Gastroesophageal sphincter (tissue), 4 donors: Measurements from ENCODE around the gene PTRH1. TPM values are rescaled to one million over a fixed set of nuclear protein-coding genes. Genes with fewer than 3 reads are reported as not detected.
A peak's percentile ranks its signal among the peaks of the same experiment; 100 is the strongest.

Experiments used
- ATAC-seq: fragments of 150-250 bp; one replicate; pipeline ENCODE4 v1.9.1; 2016; ENCODE audit warnings: mild to moderate bottlenecking, moderate library complexity
- H3K27ac ChIP-seq, 4 donors: fragments of 200-600 bp; sonication (generic) in 3 of 4; 1 replicate in 3 of 4; 2 replicates in 1 of 4; pipeline ENCODE4 v1.5.1; 2016 to 2019
- H3K27me3 ChIP-seq: fragments of 200-600 bp; sonication (generic); one replicate; pipeline ENCODE4 v1.5.1; 2019
- H3K36me3 ChIP-seq, 2 donors: fragments of 200-600 bp; sonication (generic); one replicate each; pipeline ENCODE4 v1.5.1; 2019; ENCODE audit warnings: control low read depth in 1 of 2
- H3K4me1 ChIP-seq, 3 donors: fragments of 200-600 bp; sonication (generic); 1 replicate in 2 of 3; 2 replicates in 1 of 3; pipeline ENCODE4 v1.5.1; 2016 to 2019; ENCODE audit warnings: control low read depth in 2 of 3
- H3K4me3 ChIP-seq, 2 donors: fragments of 200-600 bp; sonication (generic); one replicate each; pipeline ENCODE4 v1.5.1; 2019; ENCODE audit warnings: mild to moderate bottlenecking in 1 of 2, moderate library complexity in 1 of 2
- H3K9me3 ChIP-seq, 3 donors: fragments of 200-600 bp; sonication (generic); one replicate each; pipeline ENCODE4 v1.5.1; 2017 to 2019; ENCODE audit warnings: control low read depth in 2 of 3
- CTCF ChIP-seq, 4 experiments: fragments of 200-600 bp in 2 of 4; fragments of 450-650 bp in 2 of 4; sonication (generic) in 1 of 4; IDR thresholded peaks; one replicate each; pipeline ENCODE4 v1.5.1; 2017 to 2019; ENCODE audit warnings: antibody characterized with exemption in 4 of 4, mild to moderate bottlenecking in 2 of 4, moderate library complexity in 2 of 4
- EP300 ChIP-seq: sonication (generic); formaldehyde crosslinking; IDR thresholded peaks from one replicate; pipeline ENCODE4 v1.6.1; 2017; ENCODE audit warnings: antibody characterized with exemption, mild to moderate bottlenecking
- POLR2A ChIP-seq, 2 donors: fragments of 450-650 bp; IDR thresholded peaks; one replicate each; pipeline ENCODE4 v1.6.1; 2017; ENCODE audit warnings: antibody characterized with exemption in 2 of 2, mild to moderate bottlenecking in 2 of 2, moderate library complexity in 1 of 2
- POLR2AphosphoS5 ChIP-seq: sonication (generic); formaldehyde crosslinking; IDR thresholded peaks from one replicate; pipeline ENCODE4 v1.6.1; 2017; ENCODE audit warnings: antibody characterized with exemption
- WGBS, 2 donors: methylation state at CpG; one replicate each; pipeline ENCODE4 v1.1.5; 2018; ENCODE audit warnings: low coverage in 1 of 2; 5-methylcytosine and 5-hydroxymethylcytosine counted together
- total RNA-seq, 4 donors: library from RNA; depleted of rRNA; stranded (reverse); fragments of >200 nt; gene quantifications; one replicate each; pipeline ENCODE4 v1.1.0, GENCODE V29; 2016

PTRH1 gene
- total RNA-seq, 4 donors from 2014 or later = 8.7 to 19.3 (median 16.8) TPM

GRCh38 chr9:127664324-127664677, 51.2 kb downstream of the PTRH1 start:
- Histone ChIP-seq H3K4me3 (no peak overlapping the region), H3K9me3 (no peaks in the 10 kb centered on the region), H3K4me1 (no peaks in the 10 kb centered on the region), H3K27ac (peak overlapping the region in 2 of 4 donors; percentile 30 to 56), H3K36me3 (peaks cover 0 to 99% of the 10 kb centered on the region in 2 donors), H3K27me3 (no peaks in the 10 kb centered on the region)
- no peak for TF ChIP-seq CTCF (IDR thresholded peaks at IDR 0.05)
- TF ChIP-seq POLR2A (IDR thresholded peaks at IDR 0.05) = no peak
- TF ChIP-seq EP300 = no peak
- no peak for TF ChIP-seq POLR2AphosphoS5
- 80 to 100% methylated on average over 2 to 6 of the region's 7 CpGs for WGBS, 2 donors
- ATAC-seq = peak; percentile 10

Other genes with a start within 250 kb of the PTRH1 start
- 10 to 100 TPM; 25.7 to 47.0 (median 33.1) TPM for gene STXBP1, start 103.4 kb downstream of the PTRH1 start, total RNA-seq
- gene CFAP157, start 8.7 kb downstream of the PTRH1 start, total RNA-seq = under 1 TPM in 1 of 4 donors, not detected in 3; 0.31 TPM
- not detected for gene TTC16, start 416 bp upstream of the PTRH1 start, total RNA-seq
- gene TOR2A, start 19.6 kb upstream of the PTRH1 start, total RNA-seq = 1 to 10 TPM; 5.9 to 8.9 (median 7.6) TPM
- 10 to 100 TPM in 1 of 4 donors, 1 to 10 TPM in 3; 6.1 to 12.1 (median 8.5) TPM for gene SH2D3C, start 63.0 kb upstream of the PTRH1 start, total RNA-seq
- 10 to 100 TPM; 81.8 to 92.8 (median 86.5) TPM for gene CDK9, start 70.4 kb upstream of the PTRH1 start, total RNA-seq
- gene FPGS, start 87.2 kb upstream of the PTRH1 start, total RNA-seq = 10 to 100 TPM; 42.5 to 91.4 (median 63.2) TPM
- gene ENG, start 139.0 kb upstream of the PTRH1 start, total RNA-seq = 10 to 100 TPM; 21.3 to 76.5 (median 48.0) TPM
- gene AK1, start 162.0 kb upstream of the PTRH1 start, total RNA-seq = 10 to 100 TPM; 46.7 to 73.9 (median 49.7) TPM
- 100 to 1,000 TPM; 112 to 146 (median 132) TPM for gene ST6GALNAC6, start 183.9 kb upstream of the PTRH1 start, total RNA-seq
- 10 to 100 TPM; 25.2 to 49.7 (median 31.7) TPM for gene ST6GALNAC4, start 201.4 kb upstream of the PTRH1 start, total RNA-seq
- gene PIP5KL1, start 215.1 kb upstream of the PTRH1 start, total RNA-seq = 1 to 10 TPM in 2 of 4 donors, under 1 TPM in 1, not detected in 1; 0.66 to 3.4 (median 3.1) TPM
- 10 to 100 TPM in 2 of 4 donors, 1 to 10 TPM in 2; 8.9 to 15.0 (median 11.2) TPM for gene DPM2, start 222.2 kb upstream of the PTRH1 start, total RNA-seq